RCC 7860 (cell line): ENCODE measurements around the gene AAK1.
A peak's percentile ranks its signal among the peaks of the same experiment; 100 is the strongest.

Source experiments
- DNase-seq: peaks from one replicate; pipeline ENCODE4 v3.0.0-alpha.2; 2015; ENCODE audit warnings: low spot score
- FAIRE-seq: peaks from 2 replicates; lab custom pipeline; 2012; peaks lifted over from hg19 to GRCh38; lab: Jason Lieb, UNC

Gene AAK1

GRCh38 chr2:69604026-69604678, 39.4 kb downstream of the AAK1 start:
- no peak for FAIRE-seq
- no peak for DNase-seq

GRCh38 chr2:69603146-69603743, 40.3 kb downstream of the AAK1 start:
- FAIRE-seq, result no peak
- DNase-seq, result no peak

GRCh38 chr2:69601179-69601612, 42.3 kb downstream of the AAK1 start:
- peak; percentile 56 for FAIRE-seq
- peak; percentile 77 for DNase-seq

- DNase-seq (no peak), FAIRE-seq (no peak)
Observed at GRCh38 chr2:69600425-69600824, 43.1 kb downstream of the AAK1 start.

GRCh38 chr2:69597843-69598610, 45.5 kb downstream of the AAK1 start:
- FAIRE-seq, result no peak
- no peak for DNase-seq

- DNase-seq, result no peak
- no peak for FAIRE-seq
Observed at GRCh38 chr2:69597105-69597504, 46.4 kb downstream of the AAK1 start.

GRCh38 chr2:69594341-69594740, 49.2 kb downstream of the AAK1 start:
- peak; percentile 17 for DNase-seq
- FAIRE-seq, result no peak

GRCh38 chr2:69592511-69592910, 51.0 kb downstream of the AAK1 start:
- FAIRE-seq (no peak), DNase-seq (no peak)

GRCh38 chr2:69589973-69590652, 53.4 kb downstream of the AAK1 start:
- peak; percentile 28 for DNase-seq
- no peak for FAIRE-seq

- FAIRE-seq (no peak), DNase-seq (no peak)
Observed at GRCh38 chr2:69588945-69589344, 54.6 kb downstream of the AAK1 start.

DNA sequence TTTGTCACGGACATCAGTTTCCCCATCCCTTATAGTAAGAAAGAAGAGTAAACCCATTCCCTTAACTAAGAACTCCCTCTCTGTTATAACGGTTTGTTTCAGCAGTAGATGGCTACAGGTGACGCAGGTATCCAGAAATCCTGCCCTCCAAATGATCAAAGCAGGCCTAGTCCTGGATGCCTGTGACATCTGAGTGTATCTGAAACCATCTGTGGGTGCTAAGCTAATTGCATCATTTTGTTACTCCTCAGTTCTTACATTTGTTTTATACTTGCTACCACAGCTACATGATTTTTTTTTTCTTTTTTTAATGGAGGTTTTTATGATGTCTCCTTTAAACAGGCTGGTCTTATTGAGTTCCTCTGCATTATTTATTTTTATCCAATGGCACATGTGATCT, 55.1 kb downstream of the AAK1 start:
- DNase-seq, result no peak
- FAIRE-seq, result no peak

DNA sequence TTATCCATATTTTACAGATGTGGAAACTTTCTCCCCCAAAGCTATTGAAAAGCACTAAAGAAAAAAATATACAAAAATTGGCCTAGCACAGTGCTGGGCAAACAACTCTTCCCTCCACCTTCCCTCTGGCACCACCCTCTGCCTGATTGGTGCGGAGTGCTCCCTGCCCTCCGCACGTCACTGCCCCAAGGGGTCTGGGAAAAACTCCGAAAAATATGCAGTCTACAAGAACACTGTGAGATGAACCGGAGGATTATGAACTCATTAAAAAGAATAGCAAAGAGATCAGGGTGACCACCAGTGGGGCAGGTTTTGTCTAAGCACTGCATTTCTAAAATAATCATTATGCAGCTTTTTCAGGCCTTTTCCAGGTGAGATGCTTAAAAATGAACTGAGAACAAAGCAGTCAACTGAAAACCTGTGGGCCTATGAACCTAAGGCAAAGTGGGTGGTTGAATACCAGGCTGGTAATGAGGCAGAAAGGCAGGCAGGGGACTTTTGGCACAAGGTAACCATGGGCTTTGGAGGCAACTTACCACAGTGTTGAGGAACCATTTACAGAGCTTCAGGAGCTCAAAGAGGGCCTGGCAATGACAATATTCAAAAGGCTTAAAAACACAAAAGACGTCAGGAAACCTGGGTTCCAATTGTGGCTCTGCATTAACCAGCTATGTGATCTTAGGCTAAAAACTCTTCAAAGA, 57.5 kb downstream of the AAK1 start:
- DNase-seq (peak; percentile 30), FAIRE-seq (peak; percentile 69)

GRCh38 chr2:69584127-69584889, 59.2 kb downstream of the AAK1 start:
- no peak for DNase-seq

DNA sequence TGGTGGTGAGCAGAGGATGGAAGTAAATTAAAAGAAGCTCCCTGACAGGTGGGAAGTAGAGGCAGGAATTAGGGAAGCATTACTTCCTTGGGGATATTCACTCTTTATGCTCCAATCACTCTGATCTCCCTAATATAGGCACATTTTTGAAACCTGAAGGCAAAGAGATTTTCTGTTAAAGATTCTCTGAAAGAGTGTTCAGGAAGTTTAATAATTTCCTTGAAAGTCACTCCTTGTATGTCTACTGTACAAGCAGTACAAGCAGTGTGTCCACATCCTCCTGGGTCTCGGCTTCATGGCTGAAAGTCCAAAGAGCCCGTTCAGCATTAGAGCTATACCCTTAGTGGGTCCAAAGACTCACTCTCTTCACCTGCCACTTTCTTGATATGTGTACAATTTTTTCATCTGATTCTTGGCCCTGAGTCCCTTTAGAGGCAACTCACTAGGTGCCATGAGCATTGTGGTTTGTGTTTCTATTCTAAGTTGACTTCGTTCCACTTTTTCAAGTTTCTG, 60.2 kb downstream of the AAK1 start:
- FAIRE-seq (peak; percentile 55), DNase-seq (no peak)

More at GRCh38 chr2:69584127-69584889, 59.2 kb downstream of the AAK1 start:
- FAIRE-seq, result no peak

DNA sequence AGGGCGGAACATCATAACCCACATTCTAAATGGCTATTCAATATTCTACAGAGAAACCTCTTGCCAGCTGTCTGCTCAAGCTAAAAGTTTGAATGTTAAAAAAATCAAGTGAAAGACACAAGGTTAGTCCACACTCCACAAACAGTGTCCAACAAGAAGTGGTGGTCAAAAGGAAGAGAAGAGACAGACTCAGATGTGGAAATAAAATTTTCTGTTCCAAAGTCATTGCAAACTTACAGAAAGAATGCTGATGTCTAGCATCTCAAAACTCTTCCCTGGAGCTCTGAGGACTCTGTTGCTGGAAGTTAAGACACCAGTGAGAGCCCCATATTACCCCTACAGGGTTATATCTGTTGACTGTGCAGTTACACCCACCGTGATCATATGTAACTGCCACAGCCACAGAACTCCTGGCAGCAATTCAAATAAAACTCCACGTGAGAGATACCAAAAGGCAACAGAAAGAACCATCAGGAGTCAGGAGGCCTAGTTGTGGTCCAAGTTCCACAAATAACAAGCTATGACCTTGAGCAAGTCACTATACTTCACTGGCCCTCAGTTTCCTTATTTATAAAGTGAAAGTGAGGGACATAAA, 60.9 kb downstream of the AAK1 start:
- peak; percentile 73 for FAIRE-seq

DNA sequence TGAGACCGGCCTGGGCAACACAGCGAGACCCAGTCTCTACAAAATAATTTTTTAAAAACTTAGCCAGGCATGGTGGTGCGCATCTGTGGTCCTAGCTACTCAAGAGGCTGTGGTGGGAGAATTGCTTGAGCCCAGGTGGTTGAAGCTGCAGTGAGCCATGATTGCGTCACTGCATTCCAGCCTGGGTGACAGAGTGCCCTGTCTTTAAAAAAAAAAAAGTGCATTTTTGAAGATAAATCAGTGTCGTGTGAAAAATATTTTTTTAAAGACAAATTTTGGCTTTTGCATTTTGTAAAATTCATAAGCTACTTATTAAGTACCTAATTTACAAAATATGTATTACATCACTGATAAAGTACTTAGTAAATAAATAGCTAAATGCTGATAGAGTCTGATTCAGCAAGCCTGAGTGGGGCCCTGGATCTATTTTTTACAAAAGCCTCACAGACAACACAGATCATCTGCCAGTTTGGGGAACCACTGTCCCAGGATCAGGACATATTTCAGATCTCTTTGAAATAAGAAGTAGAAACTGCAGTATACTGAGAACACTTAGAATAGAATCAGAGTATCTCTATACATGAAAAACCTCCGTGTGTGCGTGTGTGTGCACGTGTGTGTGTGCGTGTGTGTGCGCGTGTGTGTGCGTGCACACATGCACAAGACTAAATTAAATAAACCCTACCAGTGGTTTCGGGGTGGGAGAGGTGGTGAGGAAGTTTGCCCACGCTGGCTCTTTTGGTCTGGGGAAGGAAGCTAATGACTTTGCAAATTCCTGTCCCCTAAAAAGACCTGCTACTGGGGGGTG, 61.6 kb downstream of the AAK1 start:
- FAIRE-seq, result peak; percentile 88
- peak; percentile 70 for DNase-seq

More for the DNA sequence above, 60.9 kb downstream of the AAK1 start:
- DNase-seq, result peak; percentile 61

DNA sequence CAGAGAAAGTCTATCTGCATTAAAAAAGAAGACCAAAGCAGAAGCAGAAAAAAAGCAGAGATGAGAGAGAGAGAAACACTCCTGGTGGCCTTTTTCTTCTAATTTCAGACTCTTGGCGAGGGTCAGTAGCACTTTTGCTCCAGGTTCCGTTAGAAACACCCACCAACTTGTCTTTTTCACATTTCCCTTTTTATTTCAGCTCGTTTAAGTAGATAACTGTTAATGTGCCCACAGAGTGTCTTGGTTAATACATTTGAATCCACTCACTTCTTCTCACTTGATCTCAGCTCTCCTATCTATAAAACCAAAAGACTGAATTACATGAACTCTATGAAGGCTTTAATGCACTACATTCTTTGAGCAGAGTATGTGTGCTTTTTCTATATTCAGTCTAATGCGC, 63.1 kb downstream of the AAK1 start:
- DNase-seq (no peak), FAIRE-seq (no peak)

- no peak for FAIRE-seq
- DNase-seq, result no peak
Observed at GRCh38 chr2:69579536-69579935, 64.0 kb downstream of the AAK1 start.

DNA sequence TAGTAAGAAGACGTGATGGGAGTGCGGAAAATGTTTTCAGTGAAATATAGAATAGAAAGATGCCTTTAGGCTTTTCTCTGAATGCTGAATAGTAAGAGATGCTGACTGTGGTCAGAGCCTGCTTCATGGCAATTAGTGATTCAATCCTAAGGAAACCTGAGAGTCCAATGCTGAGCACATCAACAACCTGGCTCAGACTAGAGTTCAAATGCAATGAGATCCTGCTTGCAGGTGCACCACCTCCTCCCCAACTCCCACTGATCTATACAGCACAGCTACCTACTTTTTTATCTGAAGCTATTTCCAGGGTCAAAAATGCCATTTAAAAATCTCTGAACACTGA, 65.4 kb downstream of the AAK1 start:
- FAIRE-seq, result no peak

More for the DNA sequence above, 65.4 kb downstream of the AAK1 start:
- DNase-seq, result no peak
